Measurements from ENCODE around the gene TCOF1.

- no peak for TF ChIP-seq GATA3 (IDR thresholded peaks at IDR 0.05; ENCODE audit: low read depth, low read length)
- TF ChIP-seq GATA2 (IDR thresholded peaks at IDR 0.05; ENCODE audit: low read depth, low read length) = no peak
Observed at GRCh38 chr5:150329881-150330876, 27.3 kb upstream of the TCOF1 start.
